ENCODE data around the gene KIFC1. TPM values are rescaled to one million over a fixed set of nuclear protein-coding genes. Genes with fewer than 3 reads are reported as not detected.

Gene KIFC1
- total and polyA plus RNA-seq, 9 of the 15 experiments (the other 6 are each of a cell fraction or from before 2014, with no cell fraction given): 1.3 to 95.2 (median 76.9) TPM

GRCh38 chr6:33391922-33392594, 435 bp downstream of the KIFC1 start:
- H3K9ac ChIP-seq (ENCODE audit: insufficient read depth in 1 of 2, low read depth in 2 of 2, low read length in 2 of 2): peak overlapping the region; percentile 92
- peak overlapping the region; percentile 96 for H2AFZ ChIP-seq (ENCODE audit: low read depth, low read length)
- H3K4me1 ChIP-seq (replicated peaks in 1 of 2; ENCODE audit: control insufficient read depth in 2 of 2, insufficient read depth in 2 of 2, low read length in 2 of 2): peaks cover 19 to 22% of the 10 kb centered on the region in 2 experiments
- under 1% methylated on average over 30 of the region's 31 CpGs for WGBS (ENCODE audit: insufficient coverage, low coverage, missing lambda C conversion rate)
- H4K20me1 ChIP-seq (replicated peaks; ENCODE audit: control insufficient read depth, insufficient read depth, low read length): 0 out of 2 replicates have a peak, but pooled peaks cover 3% of the 10 kb centered on the region
- H3K27ac ChIP-seq (ENCODE audit: extremely low read depth, low read depth, low read length): peak overlapping the region; percentile 89
- H3K79me2 ChIP-seq (ENCODE audit: control insufficient read depth, insufficient read depth, low read length): peaks cover 52% of the 10 kb centered on the region
- FAIRE-seq (peak; percentile 23), DNase-seq (ENCODE audit: extremely low read depth in 1 of 4, low spot score in 3 of 4) (peak; percentile 57 to 74 (median 73)), ATAC-seq (peak; percentile 48)
- peak overlapping the region; percentile 93 for H3K4me2 ChIP-seq (ENCODE audit: insufficient read depth, low read length)
- H3K27me3 ChIP-seq (ENCODE audit: control insufficient read depth in 2 of 2, insufficient read depth in 2 of 2, low read length in 2 of 2): no peaks in the 10 kb centered on the region
- peak overlapping the region; percentile 74 for H3K4me3 ChIP-seq
- POLR2A ChIA-PET: interaction anchor here (0.5 to 1.3 kb wide), 8 partner anchors 9 to 550 kb away, joined by 3 to 5 read pairs (median 4); partner anchors contain the start of gene B3GALT4
- in situ Hi-C loops (cut with MboI): no loop called here
- H3K9me1 ChIP-seq (ENCODE audit: control insufficient read depth, insufficient read depth, low read length): no peaks in the 10 kb centered on the region
- TSS peak; percentile 71 for BruUV-seq (replicated peaks)
- no peaks in the 10 kb centered on the region for H3K9me3 ChIP-seq (replicated peaks; ENCODE audit: control insufficient read depth, insufficient read depth, low read depth, low read length)
- CTCF ChIA-PET (ENCODE audit: low intra/inter-chr PET ratio): interaction anchor here (0.9 to 2.1 kb wide), 3 partner anchors 10 to 112 kb away, joined by 4 to 12 read pairs (median 9); no protein-coding TSS in a partner anchor
- intact Hi-C loops (cut with micrococcal nuclease): loop anchor here (1.0 to 5.0 kb wide), 6 partner anchors 18 to 100 kb away; partner anchors contain the start of genes CUTA and RGL2
- H3K36me3 ChIP-seq (ENCODE audit: control insufficient read depth, insufficient read depth, low read length): peaks cover 31% of the 10 kb centered on the region; the same call in 2 of the 3 replicates
- TF ChIP-seq MXD1 (CRISPR knock-in tag; IDR thresholded peaks at IDR 0.05; ENCODE audit: borderline replicate concordance, poor library complexity, severe bottlenecking): peak; percentile 48
- 0 out of 4 replicates have a peak, but pooled peaks of 1 of the 2 experiments have one; percentile 9 for TF ChIP-seq SIN3A (IDR thresholded peaks at IDR 0.05; ENCODE audit: borderline replicate concordance in 2 of 2, control insufficient read depth in 1 of 2, low read depth in 2 of 2, low read length in 2 of 2)
- peak; percentile 98 for TF ChIP-seq ARID4B (CRISPR knock-in tag; IDR thresholded peaks at IDR 0.05)
- TF ChIP-seq KDM5B (IDR thresholded peaks at IDR 0.05; ENCODE audit: insufficient replicate concordance, low read depth, low read length): peak; percentile 43
- 0 out of 2 replicates have a peak, but pooled peaks have one; percentile 33 for TF ChIP-seq ZNF592 (IDR thresholded peaks at IDR 0.05)
- no peak for TF ChIP-seq CHD2 (IDR thresholded peaks at IDR 0.05; ENCODE audit: low read depth, low read length)
- peak; percentile 32; the same call in 1 of the 2 replicates for TF ChIP-seq TAF7 (tag; IDR thresholded peaks at IDR 0.05)
- TF ChIP-seq FOXM1 (IDR thresholded peaks at IDR 0.05; ENCODE audit: low read depth): peak; percentile 53; the same call in 1 of the 2 replicates
- peak; percentile 77 for TF ChIP-seq FOXM1 (CRISPR knock-in tag; IDR thresholded peaks at IDR 0.05; ENCODE audit: low read depth)
- TF ChIP-seq PHF8 (IDR thresholded peaks at IDR 0.05; ENCODE audit: borderline replicate concordance, low read length): peak; percentile 81; the same call in 1 of the 2 replicates
